PC-3 (cell line): ENCODE results near the gene ZNRF1. TPM values are rescaled to one million over a fixed set of nuclear protein-coding genes. Genes with fewer than 3 reads are reported as not detected.

Source experiments
- ATAC-seq: fragments of 200-7000 bp; cut with Tn5 transposase; 2 replicates; pipeline ENCODE4 v1.9.1; 2020; ENCODE audit warnings: mild to moderate bottlenecking, moderate library complexity
- BruUV-seq: library from RNA; stranded (reverse); fragments of 400-500 nt; replicated peaks from 2 replicates; lab custom pipeline; 2021; lab: Mats Ljungman, UMichigan
- CTCF ChIA-PET: fragments of 300-600 bp; sonication (Branson Sonifier 250); formaldehyde crosslinking; loops from one replicate; lab custom pipeline; 2022; ENCODE audit warnings: antibody characterized with exemption; lab: Charles Lee
- POLR2A ChIA-PET: fragments of 300-600 bp; sonication (Branson Sonifier 250); formaldehyde crosslinking; loops from one replicate; lab custom pipeline; 2022; ENCODE audit warnings: antibody characterized with exemption; ENCODE audit not compliant: unreplicated experiment; lab: Charles Lee
- DNase-seq: peaks from one replicate; pipeline ENCODE4 v3.0.0-alpha.2; 2015
- H2AFZ ChIP-seq: fragments of 300-600 bp; sonication (generic); 2 replicates; pipeline ENCODE4 v1.6.0; 2016; ENCODE audit warnings: antibody characterized with exemption, low read length
- H3F3A ChIP-seq: fragments of 300-600 bp; sonication (generic); one replicate; pipeline ENCODE4 v1.6.0; 2017; ENCODE audit warnings: antibody characterized with exemption, low read length, control low read depth, mild to moderate bottlenecking; ENCODE audit not compliant: unreplicated experiment
- H3K27ac ChIP-seq: fragments of 300-600 bp; sonication (generic); 2 replicates; pipeline ENCODE4 v1.5.1; 2016; ENCODE audit warnings: mild to moderate bottlenecking, low read length
- H3K27me3 ChIP-seq: fragments of 300-600 bp; sonication (generic); 2 replicates; pipeline ENCODE4 v1.6.1; 2016; ENCODE audit warnings: low read length, mixed read lengths
- H3K36me3 ChIP-seq: fragments of 300-600 bp; sonication (generic); 2 replicates; pipeline ENCODE4 v1.6.1; 2016; ENCODE audit warnings: low read depth, mixed run types, low read length, mixed read lengths
- H3K4me1 ChIP-seq: fragments of 300-600 bp; sonication (generic); 2 replicates; pipeline ENCODE4 v1.5.1; 2016; ENCODE audit warnings: low read length; ENCODE audit not compliant: insufficient read depth
- H3K4me2 ChIP-seq: fragments of 300-600 bp; sonication (generic); 2 replicates; pipeline ENCODE4 v1.6.0; 2016; ENCODE audit warnings: low read length
- H3K4me3 ChIP-seq: fragments of 300-600 bp; sonication (generic); 2 replicates; pipeline ENCODE4 v1.5.1; 2016; ENCODE audit warnings: mild to moderate bottlenecking, low read length, mixed read lengths
- H3K79me2 ChIP-seq: fragments of 300-600 bp; sonication (generic); 2 replicates; pipeline ENCODE4 v1.6.1; 2017; ENCODE audit warnings: low read length, mixed read lengths
- H3K9ac ChIP-seq: fragments of 300-600 bp; sonication (generic); 2 replicates; pipeline ENCODE4 v1.6.0; 2016; ENCODE audit warnings: mild to moderate bottlenecking, low read length
- H3K9me2 ChIP-seq: fragments of 300-600 bp; sonication (generic); replicated peaks from 2 replicates; pipeline ENCODE4 v1.6.1; 2016; ENCODE audit warnings: mixed run types, low read length, mixed read lengths
- H3K9me3 ChIP-seq: fragments of 300-600 bp; sonication (generic); 2 replicates; pipeline ENCODE4 v1.6.1; 2016; ENCODE audit warnings: low read length, mixed read lengths
- H4K20me1 ChIP-seq: fragments of 300-600 bp; sonication (generic); 2 replicates; pipeline ENCODE4 v1.6.1; 2016; ENCODE audit warnings: low read length, mixed read lengths
- CTCF ChIP-seq: fragments of 300-600 bp; sonication (generic); conservative IDR thresholded peaks from 2 replicates; pipeline ENCODE4 v1.5.1; 2017; ENCODE audit warnings: antibody characterized with exemption, low read depth, mild to moderate bottlenecking, low read length
- EZH2 ChIP-seq: fragments of 300-600 bp; sonication (generic); IDR thresholded peaks from one replicate; pipeline ENCODE4 v1.6.1; 2017; ENCODE audit warnings: antibody characterized with exemption, mild to moderate bottlenecking, low read length; ENCODE audit not compliant: unreplicated experiment
- EZH2phosphoT487 ChIP-seq: fragments of 300-600 bp; sonication (generic); IDR thresholded peaks from 2 replicates; pipeline ENCODE4 v1.6.1; 2018; ENCODE audit warnings: mild to moderate bottlenecking, antibody characterized with exemption, low read length, borderline replicate concordance
- intact Hi-C: fragments of 100-400 bp; cut with micrococcal nuclease; formaldehyde crosslinking; loops from 2 replicates; pipeline ENCODE4 v1.9.0; 2023
- total RNA-seq: library from RNA; depleted of rRNA; stranded (reverse); fragments of >200 nt; gene quantifications from 2 replicates; pipeline ENCODE4 v1.2.3, GENCODE V29; 2014

Gene ZNRF1
- total RNA-seq, 1 experiment from 2014 or later = 60.4 TPM

GRCh38 chr16:74999219-74999608 is 390 bp downstream of the ZNRF1 start:
- no TSS peak for BruUV-seq
- Histone ChIP-seq H3K9me3 (no peaks in the 10 kb centered on the region), H3K9me2 (no peaks in the 10 kb centered on the region), H3K36me3 (no peaks in the 10 kb centered on the region), H4K20me1 (peaks cover 41% of the 10 kb centered on the region), H3K27me3 (no peaks in the 10 kb centered on the region), H3F3A (no peaks in the 10 kb centered on the region), H3K79me2 (peaks cover 50% of the 10 kb centered on the region), H3K4me2 (peak overlapping the region; percentile 92), H2AFZ (0 out of 2 replicates have a peak overlapping the region, but pooled peaks have one; percentile 26), H3K4me3 (peak overlapping the region; percentile 85), H3K9ac (peak overlapping the region; percentile 86), H3K4me1 (peaks cover 44% of the 10 kb centered on the region), H3K27ac (peak overlapping the region; percentile 62)
- ATAC-seq (peak; percentile 21), DNase-seq (no peak)
- ChIA-PET CTCF (interaction anchor here (2.6 kb wide), 1 partner anchor 111 kb away, joined by 44 read pairs; no protein-coding TSS in a partner anchor), POLR2A (no interaction called here)
- intact Hi-C loops = loop anchor here (2.0 kb wide), 1 partner anchor 62 kb away; no protein-coding TSS in a partner anchor
- TF ChIP-seq EZH2 (no peak), EZH2phosphoT487 (no peak), CTCF (no peak)

GRCh38 chr16:74999609-75000480 is 1.0 kb downstream of the ZNRF1 start:
- Histone ChIP-seq H3K4me3 (peak overlapping the region; percentile 85), H3K36me3 (no peaks in the 10 kb centered on the region), H3K9ac (peak overlapping the region; percentile 86), H3F3A (no peaks in the 10 kb centered on the region), H3K79me2 (peaks cover 57% of the 10 kb centered on the region), H3K27me3 (no peaks in the 10 kb centered on the region), H3K4me2 (peak overlapping the region; percentile 92), H3K27ac (peak overlapping the region; percentile 62), H3K9me3 (no peaks in the 10 kb centered on the region), H4K20me1 (peaks cover 41% of the 10 kb centered on the region), H3K9me2 (no peaks in the 10 kb centered on the region), H2AFZ (0 out of 2 replicates have a peak overlapping the region, but pooled peaks have one; percentile 26), H3K4me1 (peaks cover 44% of the 10 kb centered on the region)
- no peak for TF ChIP-seq CTCF
- no TSS peak for BruUV-seq
- POLR2A ChIA-PET = no interaction called here
- ATAC-seq (peak; percentile 9; the same call in 1 of the 2 replicates), DNase-seq (peak; percentile 41)
- intact Hi-C loops = loop anchor here (2.0 kb wide), 1 partner anchor 63 kb away; no protein-coding TSS in a partner anchor
- CTCF ChIA-PET = interaction anchor here (2.6 kb wide), 1 partner anchor 110 kb away, joined by 44 read pairs; no protein-coding TSS in a partner anchor
